GM20431 (cell line): ENCODE results near the gene HILPDA.
"Not testable (repeated sequence)": the region's sequence is repeated elsewhere in the genome, so short reads cannot be mapped to it uniquely, and the experiment has no call there.

Experiments
- in situ Hi-C: fragments of 300-500 bp; cut with MseI, MboI; formaldehyde crosslinking; loops from one replicate; pipeline ENCODE4 v1.15.0; 2020; ENCODE audit warnings: low sequenced_read_pairs; ENCODE audit not compliant: unreplicated experiment

The HILPDA gene

GRCh38 chr7:128430207-128430606 is 25.5 kb upstream of the HILPDA start:
- in situ Hi-C loops: no loop called here

DNA sequence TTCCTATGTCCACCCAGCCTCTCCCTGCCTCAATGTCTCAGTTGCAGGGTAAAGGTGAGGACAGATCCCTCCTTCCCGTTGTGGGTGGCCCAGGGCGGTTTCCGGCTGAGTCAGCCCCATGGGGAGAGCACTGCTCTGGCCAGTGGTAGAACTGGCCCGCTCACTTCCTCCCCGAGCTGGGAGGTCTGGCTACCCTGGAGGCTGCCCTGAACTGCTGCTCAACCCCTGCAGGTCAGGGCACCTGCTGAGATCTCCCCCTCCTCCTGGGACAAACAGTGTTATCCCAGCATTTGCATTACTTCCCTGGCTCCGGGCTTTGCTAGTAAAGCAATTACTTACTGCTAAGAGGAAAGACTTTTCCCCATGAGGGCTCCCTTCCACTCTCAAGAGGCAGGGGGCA is 24.5 kb upstream of the HILPDA start:
- in situ Hi-C loops: no loop called here

- in situ Hi-C loops: no loop called here
Measured at GRCh38 chr7:128431754-128432153, 23.9 kb upstream of the HILPDA start.

DNA sequence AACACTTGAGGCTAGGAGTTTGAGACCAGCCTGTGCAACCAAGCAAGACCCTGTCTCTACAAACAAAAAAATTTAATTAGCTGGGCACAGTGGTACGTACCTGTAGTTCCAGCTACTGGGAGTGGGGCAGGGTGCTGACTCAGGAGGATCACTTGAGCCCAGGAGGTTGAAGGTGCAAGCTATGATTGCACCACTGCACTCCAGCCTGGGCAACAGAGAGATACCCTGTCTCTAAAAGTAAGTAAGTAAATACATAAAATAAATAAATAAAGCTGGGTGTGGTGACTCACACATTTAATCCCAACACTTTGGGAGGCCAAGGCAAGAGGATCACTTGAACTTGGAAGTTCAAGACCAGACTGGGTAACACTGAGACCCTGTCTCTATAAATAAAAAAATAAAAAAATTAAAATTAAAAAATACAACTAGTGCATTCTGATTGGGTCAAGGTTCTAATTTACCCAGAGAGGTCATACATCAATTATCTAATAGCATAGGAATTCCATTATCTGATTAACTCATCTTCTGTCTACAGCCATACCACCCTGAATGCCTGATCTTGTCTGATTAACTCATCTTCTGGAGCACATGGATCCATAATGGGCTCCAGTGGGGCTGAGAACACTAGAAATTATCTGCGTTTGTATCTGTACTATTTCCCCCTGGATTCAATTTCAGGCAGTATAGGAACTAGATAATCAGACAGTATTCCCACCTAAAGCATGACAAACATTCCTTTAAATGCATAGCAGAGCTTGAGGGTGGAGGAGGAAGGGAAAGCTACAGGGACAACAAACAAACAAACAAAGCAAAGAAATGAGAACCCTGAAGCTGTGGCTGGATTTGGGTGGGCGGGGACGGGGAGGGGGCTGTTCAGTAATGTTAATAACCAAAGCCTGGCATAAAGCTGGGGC is 21.0 kb upstream of the HILPDA start:
- in situ Hi-C loops: no loop called here

- in situ Hi-C loops: no loop called here
Measured at GRCh38 chr7:128435327-128435686, 20.4 kb upstream of the HILPDA start.

DNA sequence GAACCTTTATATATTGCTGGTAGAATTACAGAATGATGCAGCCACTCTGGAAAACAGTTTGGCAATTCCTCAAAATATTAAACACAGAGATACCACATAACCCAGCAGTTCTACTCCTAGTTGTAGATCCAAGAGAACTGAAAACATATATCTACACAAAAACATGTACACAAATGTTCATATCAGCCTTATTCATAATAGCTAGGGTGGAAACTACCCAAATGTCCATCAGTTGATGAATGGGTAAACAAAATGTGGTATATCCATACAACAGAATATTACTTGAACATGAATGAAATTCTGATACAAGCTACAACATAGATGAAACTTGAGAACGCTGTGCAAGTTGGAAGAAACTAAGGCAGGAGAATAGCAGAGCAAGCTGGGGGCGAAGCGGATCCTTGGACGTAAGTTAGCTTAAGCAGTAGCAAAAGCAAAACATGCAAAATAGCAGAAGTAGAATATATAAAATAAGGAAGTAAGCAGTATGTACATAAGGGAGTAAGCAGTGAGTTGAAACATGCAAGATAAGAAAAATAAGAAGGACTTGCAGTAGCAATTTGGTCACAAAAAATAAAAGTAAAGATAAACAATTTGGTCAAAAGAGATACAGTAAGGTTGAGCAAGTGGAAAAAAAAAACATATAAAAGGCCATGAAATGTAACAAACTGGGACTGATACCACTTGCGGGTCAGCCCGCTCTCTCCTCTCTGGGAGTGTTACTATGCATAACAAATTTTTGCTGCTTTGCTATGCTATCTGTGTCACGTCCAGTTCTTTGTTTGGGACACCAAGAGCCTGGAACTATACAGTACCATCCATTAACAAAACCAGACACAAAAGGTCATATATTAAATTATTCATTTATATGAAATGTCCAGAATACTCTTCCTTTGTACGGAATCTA is 18.0 kb upstream of the HILPDA start:
- in situ Hi-C loops: no loop called here

DNA sequence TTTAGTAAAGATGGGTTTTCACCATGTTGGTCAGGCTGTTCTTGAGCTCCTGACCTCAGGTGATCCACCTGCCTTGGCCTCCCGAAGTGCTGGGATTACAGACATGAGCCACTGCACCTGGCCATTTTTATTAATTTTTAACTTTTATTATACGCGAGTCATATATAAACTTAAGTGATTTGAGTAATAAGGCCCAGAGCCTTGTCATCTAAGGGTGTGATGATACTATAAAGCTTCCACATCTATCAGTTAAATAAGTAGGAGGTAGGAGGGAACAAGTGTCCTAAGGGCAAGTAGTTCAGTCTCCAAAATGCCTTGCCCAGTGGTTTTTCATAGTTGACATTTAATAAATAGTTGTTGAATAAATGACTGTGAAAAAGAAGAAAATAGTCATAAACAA is 13.3 kb upstream of the HILPDA start:
- in situ Hi-C loops: no loop called here

DNA sequence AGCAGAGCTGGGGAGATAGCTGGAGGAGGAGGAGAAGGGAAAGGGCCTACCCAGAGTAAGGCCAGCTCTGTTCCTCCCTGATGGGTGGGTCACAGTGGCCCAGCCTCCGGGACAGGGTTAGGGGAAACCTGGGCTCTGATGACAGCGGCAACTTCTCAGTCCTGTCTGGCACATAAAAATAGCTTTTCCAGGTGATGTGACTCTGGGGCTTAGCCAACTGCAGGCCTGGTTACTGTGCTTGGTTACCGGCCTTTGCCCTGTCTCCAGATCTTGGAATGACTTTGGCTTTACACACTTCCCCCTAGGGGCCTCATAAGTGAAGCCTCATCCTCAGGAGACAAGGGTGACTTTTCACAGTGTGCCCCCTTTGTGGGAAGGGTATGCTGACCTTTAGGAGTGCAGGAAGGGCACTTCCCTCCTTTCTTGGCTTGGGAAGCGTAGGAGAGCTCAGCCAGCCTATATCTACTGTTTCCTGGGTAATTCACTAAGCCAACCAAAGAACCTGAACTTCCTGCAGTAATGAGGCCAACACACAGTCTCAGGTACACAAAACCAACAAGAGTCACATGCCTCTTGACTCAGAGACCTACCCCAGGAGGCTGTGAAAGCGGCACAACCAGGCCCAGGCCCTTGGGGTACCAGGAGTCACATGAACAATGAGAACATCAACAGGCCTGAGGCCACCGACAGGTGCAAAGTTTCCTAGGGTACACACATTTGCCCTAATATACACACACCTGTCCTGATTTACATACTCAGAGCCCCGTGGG is 11.7 kb upstream of the HILPDA start:
- in situ Hi-C loops: no loop called here

DNA sequence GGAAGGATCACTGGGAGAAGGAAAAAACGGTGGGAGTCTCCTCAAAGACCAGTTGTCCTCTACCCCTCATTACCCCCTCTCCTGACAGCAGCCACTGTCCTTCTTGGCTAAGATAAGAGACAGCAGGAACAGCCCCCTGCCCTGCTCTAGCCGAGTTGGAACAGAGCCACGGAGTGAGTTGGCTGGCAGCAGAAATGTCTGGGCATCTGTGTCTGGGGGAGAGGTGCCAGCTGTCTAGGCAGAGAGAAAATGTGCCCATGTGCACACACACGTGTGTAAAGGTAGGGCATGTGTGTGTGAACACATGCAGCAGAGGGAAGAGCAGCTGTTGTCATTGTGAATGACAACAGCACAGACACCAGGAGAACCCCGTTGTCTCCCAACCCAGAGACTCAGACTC is 9.4 kb upstream of the HILPDA start:
- in situ Hi-C loops: no loop called here

- in situ Hi-C loops: no loop called here
Measured at GRCh38 chr7:128447941-128448564, 7.6 kb upstream of the HILPDA start.

GRCh38 chr7:128448751-128449302 is 6.9 kb upstream of the HILPDA start:
- in situ Hi-C loops: no loop called here

- in situ Hi-C loops: no loop called here
Measured at GRCh38 chr7:128450409-128450808, 5.3 kb upstream of the HILPDA start.

DNA sequence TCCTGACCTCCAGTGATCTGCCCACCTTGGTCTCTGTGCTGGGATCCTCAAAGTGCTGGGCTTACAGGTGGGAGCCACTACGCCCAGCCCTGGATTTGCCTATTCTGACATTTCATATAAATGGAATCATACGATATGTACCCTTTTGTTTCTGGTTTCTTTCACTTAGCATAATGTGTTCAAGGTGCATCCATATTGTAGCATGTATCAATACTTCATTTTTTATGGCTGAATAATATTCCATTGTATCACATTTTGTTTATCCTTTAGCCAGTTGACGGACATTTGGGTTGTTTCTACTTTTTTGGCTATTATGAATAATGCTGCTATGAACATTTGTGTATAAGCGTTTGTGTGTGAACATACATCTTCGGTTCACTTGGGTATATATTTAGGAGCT is 4.8 kb upstream of the HILPDA start:
- in situ Hi-C loops: no loop called here

GRCh38 chr7:128452552-128452951 is 3.1 kb upstream of the HILPDA start:
- in situ Hi-C loops: no loop called here

DNA sequence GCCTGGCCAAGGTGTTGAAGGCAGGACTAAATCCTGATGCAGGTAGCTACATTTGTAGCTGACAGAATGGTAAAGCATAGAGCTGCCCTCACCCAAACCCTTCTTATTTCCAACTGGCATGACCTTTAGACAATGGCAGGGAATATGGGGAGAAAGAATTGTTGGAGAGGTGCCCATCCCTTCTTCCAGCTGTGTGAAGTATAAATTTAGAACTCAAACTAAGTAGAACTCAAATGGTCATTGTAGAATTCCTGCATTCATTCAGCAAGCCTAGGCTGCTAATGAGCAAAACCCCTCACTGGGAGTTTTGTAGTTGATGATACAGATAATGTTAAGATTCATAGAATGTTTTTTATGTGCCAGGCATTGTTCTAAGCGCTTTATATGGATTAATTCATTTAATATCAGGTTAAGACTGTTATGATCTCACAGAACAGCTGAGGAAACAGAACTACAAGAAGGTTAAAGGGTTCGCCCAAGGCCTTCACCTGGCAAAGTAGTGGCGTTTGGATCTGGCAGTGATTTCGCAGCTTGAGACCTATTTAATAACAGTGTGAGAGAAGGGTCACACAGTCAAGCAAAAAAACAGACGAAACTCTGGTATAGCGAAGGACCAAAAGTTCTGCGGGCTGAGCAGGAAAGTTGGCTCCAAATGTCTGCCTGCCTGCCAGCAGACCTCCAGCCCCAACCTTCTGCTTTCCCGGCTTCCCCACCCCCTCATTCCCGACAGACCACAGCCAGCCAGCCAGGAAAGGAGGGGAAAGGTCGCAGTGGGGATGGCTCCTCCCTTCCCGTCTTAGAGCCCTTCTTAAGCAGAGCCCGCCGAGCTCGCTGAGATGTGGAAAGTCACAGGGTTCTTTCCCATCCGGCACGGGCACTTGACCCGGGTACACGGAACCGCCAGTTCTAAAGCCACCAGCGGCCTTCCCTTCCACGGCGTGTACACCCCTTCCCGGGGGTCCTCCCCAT is 1.6 kb upstream of the HILPDA start:
- in situ Hi-C loops: no loop called here

GRCh38 chr7:128454808-128455542 is 703 bp upstream of the HILPDA start:
- in situ Hi-C loops: no loop called here

DNA sequence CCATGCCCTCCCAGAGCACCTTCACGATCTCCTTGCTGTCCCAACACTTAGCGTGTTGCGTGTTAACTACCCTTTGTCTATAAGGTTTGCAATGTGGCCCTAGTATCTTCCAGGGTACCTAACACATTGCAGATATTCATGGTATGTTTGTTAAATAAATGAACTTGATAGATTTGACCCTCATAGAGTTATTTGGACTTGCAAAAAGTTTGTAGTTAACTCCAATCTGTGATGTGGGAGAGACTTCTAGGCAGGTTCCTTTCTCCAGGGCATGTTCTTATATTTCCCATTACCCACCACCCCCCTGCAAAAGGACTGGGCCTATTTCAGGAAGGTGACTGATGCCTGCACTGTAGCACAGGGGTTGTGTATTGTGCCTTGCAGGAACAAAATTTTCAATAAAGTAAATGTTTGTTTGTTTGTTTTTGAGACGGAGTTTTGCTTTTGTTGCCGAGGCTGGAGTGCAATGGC is 612 bp downstream of the HILPDA start:
- in situ Hi-C loops: no loop called here

DNA sequence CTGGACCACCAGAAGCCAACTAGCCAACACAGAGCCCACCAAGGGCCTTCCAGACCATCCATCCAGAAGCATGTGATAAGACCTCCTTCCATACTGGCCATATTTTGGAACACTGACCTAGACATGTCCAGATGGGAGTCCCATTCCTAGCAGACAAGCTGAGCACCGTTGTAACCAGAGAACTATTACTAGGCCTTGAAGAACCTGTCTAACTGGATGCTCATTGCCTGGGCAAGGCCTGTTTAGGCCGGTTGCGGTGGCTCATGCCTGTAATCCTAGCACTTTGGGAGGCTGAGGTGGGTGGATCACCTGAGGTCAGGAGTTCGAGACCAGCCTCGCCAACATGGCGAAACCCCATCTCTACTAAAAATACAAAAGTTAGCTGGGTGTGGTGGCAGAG is 1.7 kb downstream of the HILPDA start:
- in situ Hi-C loops: not testable (repeated sequence)
